HepG2 (cell line): Measurements from ENCODE around the gene L3MBTL3. TPM values are rescaled to one million over a fixed set of nuclear protein-coding genes. Genes with fewer than 3 reads are reported as not detected.
A peak's percentile ranks its signal among the peaks of the same experiment; 100 is the strongest.

Experiments used
- ARHGAP35 ChIP-seq: sonication (generic); formaldehyde crosslinking; IDR thresholded peaks from 2 replicates; pipeline ENCODE4 v1.9.0; 2022; ENCODE audit warnings: mild to moderate bottlenecking, inconsistent platforms, moderate library complexity, missing genetic modification reagents, borderline replicate concordance
- ARNT ChIP-seq: fragments of 450-650 bp; IDR thresholded peaks from 2 replicates; pipeline ENCODE4 v1.6.1; 2017
- GABPB1 ChIP-seq: IDR thresholded peaks from 2 replicates; pipeline ENCODE4 v1.6.1; 2016; ENCODE audit warnings: mild to moderate bottlenecking, missing genetic modification reagents, moderate library complexity, missing compliant biosample characterization
- GFI1 ChIP-seq: sonication (generic); formaldehyde crosslinking; IDR thresholded peaks from 2 replicates; pipeline ENCODE4 v1.5.0; 2020; ENCODE audit warnings: missing genetic modification reagents, mild to moderate bottlenecking, borderline replicate concordance
- KAT8 ChIP-seq: IDR thresholded peaks from 2 replicates; pipeline ENCODE4 v1.6.1; 2016; ENCODE audit warnings: missing genetic modification reagents, missing compliant biosample characterization
- KLF13 ChIP-seq: sonication (generic); formaldehyde crosslinking; IDR thresholded peaks from 2 replicates; pipeline ENCODE4 v1.4.0; 2020; ENCODE audit warnings: mild to moderate bottlenecking, missing genetic modification reagents
- PHF8 ChIP-seq: sonication (generic); formaldehyde crosslinking; IDR thresholded peaks from 2 replicates; pipeline ENCODE4 v1.5.0; 2020; ENCODE audit warnings: missing genetic modification reagents
- SIN3A ChIP-seq: IDR thresholded peaks from 2 replicates; pipeline ENCODE4 v1.6.1; 2011; ENCODE audit warnings: low read depth, mild to moderate bottlenecking, control low read depth, low read length, borderline replicate concordance
- SMAD1 ChIP-seq: sonication (generic); formaldehyde crosslinking; IDR thresholded peaks from 2 replicates; pipeline ENCODE4 v1.4.0; 2020; ENCODE audit warnings: missing genetic modification reagents, low read depth, mild to moderate bottlenecking, borderline replicate concordance
- SNAPC2 ChIP-seq: sonication (generic); formaldehyde crosslinking; IDR thresholded peaks from 2 replicates; pipeline ENCODE4 v1.8.1; 2022; ENCODE audit warnings: mild to moderate bottlenecking, missing genetic modification reagents
- ZBTB42 ChIP-seq: sonication (generic); formaldehyde crosslinking; IDR thresholded peaks from 2 replicates; pipeline ENCODE4 v1.5.0; 2020; ENCODE audit warnings: mild to moderate bottlenecking, missing genetic modification reagents
- ZNF121 ChIP-seq: sonication (generic); formaldehyde crosslinking; IDR thresholded peaks from 2 replicates; pipeline ENCODE4 v1.5.0; 2020; ENCODE audit warnings: mild to moderate bottlenecking, missing genetic modification reagents
- ZNF205 ChIP-seq: IDR thresholded peaks from 2 replicates; pipeline ENCODE4 v1.6.1; 2018; ENCODE audit warnings: missing biosample characterization, missing genetic modification reagents
- ZNF292 ChIP-seq: sonication (generic); formaldehyde crosslinking; IDR thresholded peaks from 2 replicates; pipeline ENCODE4 v1.8.1; 2022; ENCODE audit warnings: mild to moderate bottlenecking, low read depth, missing genetic modification reagents, borderline replicate concordance
- ZNF569 ChIP-seq: sonication (generic); formaldehyde crosslinking; IDR thresholded peaks from 2 replicates; pipeline ENCODE4 v1.5.0; 2020; ENCODE audit warnings: mild to moderate bottlenecking, missing genetic modification reagents, moderate library complexity, borderline replicate concordance
- polyA plus RNA-seq, 8 experiments: library from polyadenylated mRNA; depleted of rRNA in 3 of 8; stranded (reverse) in 7 of 8; unstranded in 1 of 8; fragments of >200 nt; fragmentation: Illumina TruSeq in 4 of 8; extraction: Trizol in 4 of 8; gene quantifications; 2 replicates each; pipeline versions ENCODE4 v1.2.1 to v1.2.3, GENCODE V29; 2011 to 2016; ENCODE audit warnings: low read depth in 4 of 8, missing spikeins in 1 of 8, mixed read lengths in 1 of 8; ENCODE audit not compliant: insufficient read depth in 1 of 8
- total RNA-seq, 5 experiments: library from RNA; depleted of rRNA; stranded (reverse); fragments of >200 nt; fragmentation: Illumina TruSeq; extraction: Trizol; gene quantifications; 2 replicates each; pipeline ENCODE4 v1.2.3, GENCODE V29; 2016; ENCODE audit warnings: low read depth in 1 of 5
- TF ChIP-seq, protein P1 (sequence below): IDR thresholded peaks from 2 replicates; pipeline ENCODE4 v1.6.1; 2016; ENCODE audit warnings: low read depth
- TF ChIP-seq, protein P2 (sequence below): IDR thresholded peaks from 2 replicates; pipeline ENCODE4 v1.6.1; 2016; ENCODE audit warnings: missing compliant biosample characterization, missing genetic modification reagents, borderline replicate concordance
- TF ChIP-seq, protein P3 (sequence below), 2 experiments: fragments of 450-650 bp in 1 of 2; sonication (generic) in 1 of 2; formaldehyde crosslinking in 1 of 2; IDR thresholded peaks; 2 replicates each; pipeline versions ENCODE4 v1.6.1 to v1.8.0; 2016 to 2022; ENCODE audit warnings: antibody characterized with exemption in 1 of 2, mild to moderate bottlenecking in 1 of 2, missing genetic modification reagents in 1 of 2

The L3MBTL3 gene
- total and polyA plus RNA-seq, 2 of the 13 experiments (the other 11 are each of a cell fraction or from before 2014, with no cell fraction given) = 1.5 to 2.5 TPM

DNA sequence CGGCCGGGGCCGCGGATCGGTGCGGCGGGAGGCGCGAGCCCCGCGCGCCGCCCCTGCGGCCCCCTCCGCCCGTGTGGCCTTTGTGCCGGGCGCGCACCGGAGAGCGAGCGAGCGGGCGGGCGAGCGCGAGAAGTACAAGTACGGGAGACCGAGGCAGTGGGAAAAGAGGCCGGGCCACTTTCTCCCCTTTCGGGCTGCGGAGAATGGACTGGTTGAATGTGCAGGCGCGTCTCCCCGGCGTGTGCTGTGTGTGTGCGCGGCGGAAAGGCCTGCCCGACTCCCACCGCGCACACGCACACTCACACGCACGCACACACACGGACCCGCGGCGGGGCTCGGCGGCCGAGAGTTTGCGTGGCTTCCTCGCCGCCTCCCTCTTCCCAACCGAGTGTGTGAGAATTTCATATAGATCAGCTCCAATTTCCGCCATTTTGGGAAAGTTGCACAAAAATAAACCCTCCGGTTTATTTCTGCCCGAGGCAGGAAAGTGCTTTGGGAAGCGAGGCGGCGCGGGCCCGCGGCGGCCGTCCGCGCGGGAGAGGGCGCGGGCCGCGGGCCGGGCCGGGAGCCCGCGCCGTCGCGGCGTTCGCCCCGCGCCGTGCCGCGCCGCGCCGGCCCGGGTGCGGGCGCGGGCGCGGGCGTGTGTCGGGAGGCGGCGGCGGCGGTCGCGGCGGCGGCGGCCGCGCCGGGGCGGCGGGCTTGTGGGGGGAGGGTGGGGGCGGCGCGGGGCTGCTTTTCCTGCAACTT is 1.1 kb downstream of the L3MBTL3 start (continued):
- no peak for TF ChIP-seq ARHGAP35 (CRISPR knock-in tag)
- no peak for TF ChIP-seq SMAD1 (CRISPR knock-in tag)
- TF ChIP-seq SNAPC2 = no peak
- TF ChIP-seq ZBTB42 = no peak
- TF ChIP-seq ZNF569 = no peak
- TF ChIP-seq GABPB1 (CRISPR knock-in tag) = no peak
- TF ChIP-seq PHF8 = peak; percentile 67
- no peak for TF ChIP-seq GFI1 (CRISPR knock-in tag)
- TF ChIP-seq ZNF292 (CRISPR knock-in tag) = no peak
- TF ChIP-seq ZNF121 (CRISPR knock-in tag) = no peak
- TF ChIP-seq ARNT = no peak
- TF ChIP-seq KAT8 (CRISPR knock-in tag) = no peak
- TF ChIP-seq SIN3A = no peak
- TF ChIP-seq, protein P1, sequence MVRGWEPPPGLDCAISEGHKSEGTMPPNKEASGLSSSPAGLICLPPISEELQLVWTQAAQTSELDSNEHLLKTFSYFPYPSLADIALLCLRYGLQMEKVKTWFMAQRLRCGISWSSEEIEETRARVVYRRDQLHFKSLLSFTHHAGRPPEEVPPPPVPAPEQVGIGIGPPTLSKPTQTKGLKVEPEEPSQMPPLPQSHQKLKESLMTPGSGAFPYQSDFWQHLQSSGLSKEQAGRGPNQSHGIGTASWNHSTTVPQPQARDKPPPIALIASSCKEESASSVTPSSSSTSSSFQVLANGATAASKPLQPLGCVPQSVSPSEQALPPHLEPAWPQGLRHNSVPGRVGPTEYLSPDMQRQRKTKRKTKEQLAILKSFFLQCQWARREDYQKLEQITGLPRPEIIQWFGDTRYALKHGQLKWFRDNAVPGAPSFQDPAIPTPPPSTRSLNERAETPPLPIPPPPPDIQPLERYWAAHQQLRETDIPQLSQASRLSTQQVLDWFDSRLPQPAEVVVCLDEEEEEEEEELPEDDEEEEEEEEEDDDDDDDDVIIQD (CRISPR knock-in tag) = no peak
- TF ChIP-seq, protein P2, sequence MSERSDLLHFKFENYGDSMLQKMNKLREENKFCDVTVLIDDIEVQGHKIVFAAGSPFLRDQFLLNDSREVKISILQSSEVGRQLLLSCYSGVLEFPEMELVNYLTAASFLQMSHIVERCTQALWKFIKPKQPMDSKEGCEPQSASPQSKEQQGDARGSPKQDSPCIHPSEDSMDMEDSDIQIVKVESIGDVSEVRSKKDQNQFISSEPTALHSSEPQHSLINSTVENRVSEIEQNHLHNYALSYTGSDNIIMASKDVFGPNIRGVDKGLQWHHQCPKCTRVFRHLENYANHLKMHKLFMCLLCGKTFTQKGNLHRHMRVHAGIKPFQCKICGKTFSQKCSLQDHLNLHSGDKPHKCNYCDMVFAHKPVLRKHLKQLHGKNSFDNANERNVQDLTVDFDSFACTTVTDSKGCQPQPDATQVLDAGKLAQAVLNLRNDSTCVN (CRISPR knock-in tag) = 0 out of 2 replicates have a peak, but pooled peaks have one; percentile 38
- no peak for TF ChIP-seq KLF13 (CRISPR knock-in tag)
- no peak for TF ChIP-seq ZNF205
- TF ChIP-seq, protein P3, sequence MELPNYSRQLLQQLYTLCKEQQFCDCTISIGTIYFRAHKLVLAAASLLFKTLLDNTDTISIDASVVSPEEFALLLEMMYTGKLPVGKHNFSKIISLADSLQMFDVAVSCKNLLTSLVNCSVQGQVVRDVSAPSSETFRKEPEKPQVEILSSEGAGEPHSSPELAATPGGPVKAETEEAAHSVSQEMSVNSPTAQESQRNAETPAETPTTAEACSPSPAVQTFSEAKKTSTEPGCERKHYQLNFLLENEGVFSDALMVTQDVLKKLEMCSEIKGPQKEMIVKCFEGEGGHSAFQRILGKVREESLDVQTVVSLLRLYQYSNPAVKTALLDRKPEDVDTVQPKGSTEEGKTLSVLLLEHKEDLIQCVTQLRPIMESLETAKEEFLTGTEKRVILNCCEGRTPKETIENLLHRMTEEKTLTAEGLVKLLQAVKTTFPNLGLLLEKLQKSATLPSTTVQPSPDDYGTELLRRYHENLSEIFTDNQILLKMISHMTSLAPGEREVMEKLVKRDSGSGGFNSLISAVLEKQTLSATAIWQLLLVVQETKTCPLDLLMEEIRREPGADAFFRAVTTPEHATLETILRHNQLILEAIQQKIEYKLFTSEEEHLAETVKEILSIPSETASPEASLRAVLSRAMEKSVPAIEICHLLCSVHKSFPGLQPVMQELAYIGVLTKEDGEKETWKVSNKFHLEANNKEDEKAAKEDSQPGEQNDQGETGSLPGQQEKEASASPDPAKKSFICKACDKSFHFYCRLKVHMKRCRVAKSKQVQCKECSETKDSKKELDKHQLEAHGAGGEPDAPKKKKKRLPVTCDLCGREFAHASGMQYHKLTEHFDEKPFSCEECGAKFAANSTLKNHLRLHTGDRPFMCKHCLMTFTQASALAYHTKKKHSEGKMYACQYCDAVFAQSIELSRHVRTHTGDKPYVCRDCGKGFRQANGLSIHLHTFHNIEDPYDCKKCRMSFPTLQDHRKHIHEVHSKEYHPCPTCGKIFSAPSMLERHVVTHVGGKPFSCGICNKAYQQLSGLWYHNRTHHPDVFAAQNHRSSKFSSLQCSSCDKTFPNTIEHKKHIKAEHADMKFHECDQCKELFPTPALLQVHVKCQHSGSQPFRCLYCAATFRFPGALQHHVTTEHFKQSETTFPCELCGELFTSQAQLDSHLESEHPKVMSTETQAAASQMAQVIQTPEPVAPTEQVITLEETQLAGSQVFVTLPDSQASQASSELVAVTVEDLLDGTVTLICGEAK (IDR thresholded peaks at IDR 0.05) = no peak
- TF ChIP-seq, protein P3 (CRISPR knock-in tag; IDR thresholded peaks at IDR 0.05) = 0 out of 2 replicates have a peak, but pooled peaks have one; percentile 50
